ENCODE results near the gene NGEF.

NGEF gene

GRCh38 chr2:232877940-232878511 lies 135.0 kb downstream of the NGEF start:
- no peak for DNase-seq
- TF ChIP-seq POLR2A (IDR thresholded peaks at IDR 0.05; ENCODE audit: low read length) (no peak), GATA1 (IDR thresholded peaks at IDR 0.05; ENCODE audit: low read depth, low read length) (no peak)

GRCh38 chr2:232876978-232877441 lies 136.0 kb downstream of the NGEF start:
- TF ChIP-seq POLR2A (IDR thresholded peaks at IDR 0.05; ENCODE audit: low read length) (no peak), GATA1 (IDR thresholded peaks at IDR 0.05; ENCODE audit: low read depth, low read length) (no peak)
- no peak for DNase-seq

GRCh38 chr2:232876161-232876977 lies 136.7 kb downstream of the NGEF start:
- TF ChIP-seq GATA1 (IDR thresholded peaks at IDR 0.05; ENCODE audit: low read depth, low read length): no peak
- TF ChIP-seq POLR2A (IDR thresholded peaks at IDR 0.05; ENCODE audit: low read length): no peak
- DNase-seq: peak; percentile 41 to 59

- TF ChIP-seq POLR2A (IDR thresholded peaks at IDR 0.05; ENCODE audit: low read length): no peak
- no peak for TF ChIP-seq GATA1 (IDR thresholded peaks at IDR 0.05; ENCODE audit: low read depth, low read length)
- DNase-seq: no peak
Observed at GRCh38 chr2:232875256-232876121, 137.6 kb downstream of the NGEF start.

- TF ChIP-seq GATA1 (IDR thresholded peaks at IDR 0.05; ENCODE audit: low read depth, low read length) (no peak), POLR2A (IDR thresholded peaks at IDR 0.05; ENCODE audit: low read length) (no peak)
- no peak for DNase-seq
Observed at GRCh38 chr2:232874677-232875223, 138.3 kb downstream of the NGEF start.

GRCh38 chr2:232873909-232874641 lies 139.0 kb downstream of the NGEF start:
- TF ChIP-seq POLR2A (IDR thresholded peaks at IDR 0.05; ENCODE audit: low read length) (no peak), GATA1 (IDR thresholded peaks at IDR 0.05; ENCODE audit: low read depth, low read length) (no peak)
- DNase-seq: no peak

- TF ChIP-seq GATA1 (IDR thresholded peaks at IDR 0.05; ENCODE audit: low read depth, low read length) (no peak), POLR2A (IDR thresholded peaks at IDR 0.05; ENCODE audit: low read length) (no peak)
Observed at GRCh38 chr2:232873292-232873908, 139.7 kb downstream of the NGEF start.

GRCh38 chr2:232872826-232873225 lies 140.2 kb downstream of the NGEF start:
- DNase-seq: no peak
- TF ChIP-seq GATA1 (IDR thresholded peaks at IDR 0.05; ENCODE audit: low read depth, low read length): no peak

More at GRCh38 chr2:232873292-232873908, 139.7 kb downstream of the NGEF start:
- DNase-seq: no peak

GRCh38 chr2:232871835-232872736 lies 141.0 kb downstream of the NGEF start:
- TF ChIP-seq GATA1 (IDR thresholded peaks at IDR 0.05; ENCODE audit: low read depth, low read length) (no peak), POLR2A (IDR thresholded peaks at IDR 0.05; ENCODE audit: low read length) (no peak)
- DNase-seq: no peak

- DNase-seq: no peak
- no peak for TF ChIP-seq GATA1 (IDR thresholded peaks at IDR 0.05; ENCODE audit: low read depth, low read length)
- TF ChIP-seq POLR2A (IDR thresholded peaks at IDR 0.05; ENCODE audit: low read length): no peak
Observed at GRCh38 chr2:232871418-232871834, 141.6 kb downstream of the NGEF start.

GRCh38 chr2:232870766-232871371 lies 142.2 kb downstream of the NGEF start:
- TF ChIP-seq GATA1 (IDR thresholded peaks at IDR 0.05; ENCODE audit: low read depth, low read length) (no peak), POLR2A (IDR thresholded peaks at IDR 0.05; ENCODE audit: low read length) (no peak)
- no peak for DNase-seq

Data from erythroblast (primary cell).